Measurements from ENCODE around the gene SCAPER. TPM values are rescaled to one million over a fixed set of nuclear protein-coding genes. Genes with fewer than 3 reads are reported as not detected.

SCAPER gene
- polyA plus RNA-seq, 1 donor from 2014 or later: 77.1 TPM

- no peaks in the 10 kb centered on the region for H3K36me3 ChIP-seq (ENCODE audit: insufficient read depth, low read length)
- no peaks in the 10 kb centered on the region for H3K27me3 ChIP-seq (ENCODE audit: insufficient read depth, low read depth, low read length)
- no peak overlapping the region for H3K27ac ChIP-seq (ENCODE audit: low read length)
These were observed 421.4 kb downstream of the SCAPER start for GRCh38 chr15:76483752-76484151.

DNA sequence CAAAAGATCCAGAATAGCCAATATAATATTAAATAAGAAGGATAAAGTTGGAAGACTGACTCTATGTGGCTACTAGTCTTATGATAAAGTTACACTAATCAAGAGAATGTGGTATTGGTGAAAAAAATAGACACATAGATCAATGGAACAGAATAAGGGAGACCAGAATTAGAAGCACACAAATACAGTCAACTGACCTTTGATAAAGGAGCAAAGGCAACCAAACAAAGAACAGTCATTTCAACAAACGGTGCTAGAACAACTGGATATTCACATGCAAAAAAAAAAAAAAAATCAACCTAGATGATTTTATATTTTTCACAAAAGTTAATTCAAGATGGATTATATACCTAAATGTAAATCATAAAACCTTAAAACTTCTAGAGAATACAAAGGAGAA is 422.1 kb downstream of the SCAPER start:
- no peak overlapping the region for H3K27ac ChIP-seq (ENCODE audit: low read length)
- H3K9me2 ChIP-seq (ENCODE audit: insufficient read depth, low read length): no peaks in the 10 kb centered on the region

More at GRCh38 chr15:76483752-76484151, 421.4 kb downstream of the SCAPER start:
- H3K9me2 ChIP-seq (ENCODE audit: insufficient read depth, low read length): no peaks in the 10 kb centered on the region
- H3K9ac ChIP-seq (ENCODE audit: low read length): no peak overlapping the region
- H3F3A ChIP-seq (ENCODE audit: insufficient read depth, low read length, poor library complexity, severe bottlenecking): no peaks in the 10 kb centered on the region
- no peak overlapping the region for H3K4me3 ChIP-seq (ENCODE audit: low read length)
- TF ChIP-seq MXI1 (conservative IDR thresholded peaks at IDR 0.05; ENCODE audit: poor library complexity, severe bottlenecking) (no peak), POLR2AphosphoS5 (IDR thresholded peaks at IDR 0.05) (no peak), RAD21 (conservative IDR thresholded peaks at IDR 0.05) (no peak)
- H3K79me2 ChIP-seq (replicated peaks; ENCODE audit: insufficient read depth, low read length): no peaks in the 10 kb centered on the region
- no peaks in the 10 kb centered on the region for H3K9me3 ChIP-seq (ENCODE audit: low read length)
- H4K20me1 ChIP-seq (ENCODE audit: insufficient read depth): no peaks in the 10 kb centered on the region
- H2AFZ ChIP-seq (ENCODE audit: low read depth, low read length): no peak overlapping the region
- no peak overlapping the region for H3K4me2 ChIP-seq (ENCODE audit: low read length)

More for the DNA sequence above, 422.1 kb downstream of the SCAPER start:
- Histone ChIP-seq H3K9me3 (ENCODE audit: low read length) (no peaks in the 10 kb centered on the region), H3K36me3 (ENCODE audit: insufficient read depth, low read length) (no peaks in the 10 kb centered on the region), H3K9ac (ENCODE audit: low read length) (no peak overlapping the region), H3K4me2 (ENCODE audit: low read length) (no peak overlapping the region), H3K79me2 (replicated peaks; ENCODE audit: insufficient read depth, low read length) (no peaks in the 10 kb centered on the region), H4K20me1 (ENCODE audit: insufficient read depth) (no peaks in the 10 kb centered on the region), H3K4me3 (ENCODE audit: low read length) (no peak overlapping the region), H3K27me3 (ENCODE audit: insufficient read depth, low read depth, low read length) (no peaks in the 10 kb centered on the region), H2AFZ (ENCODE audit: low read depth, low read length) (no peak overlapping the region), H3F3A (ENCODE audit: insufficient read depth, low read length, poor library complexity, severe bottlenecking) (no peaks in the 10 kb centered on the region)
- no peak for TF ChIP-seq SMC3 (conservative IDR thresholded peaks at IDR 0.05; ENCODE audit: poor library complexity)
- no peak for TF ChIP-seq EP300 (conservative IDR thresholded peaks at IDR 0.05; ENCODE audit: poor library complexity, severe bottlenecking)
- TF ChIP-seq, protein P1, sequence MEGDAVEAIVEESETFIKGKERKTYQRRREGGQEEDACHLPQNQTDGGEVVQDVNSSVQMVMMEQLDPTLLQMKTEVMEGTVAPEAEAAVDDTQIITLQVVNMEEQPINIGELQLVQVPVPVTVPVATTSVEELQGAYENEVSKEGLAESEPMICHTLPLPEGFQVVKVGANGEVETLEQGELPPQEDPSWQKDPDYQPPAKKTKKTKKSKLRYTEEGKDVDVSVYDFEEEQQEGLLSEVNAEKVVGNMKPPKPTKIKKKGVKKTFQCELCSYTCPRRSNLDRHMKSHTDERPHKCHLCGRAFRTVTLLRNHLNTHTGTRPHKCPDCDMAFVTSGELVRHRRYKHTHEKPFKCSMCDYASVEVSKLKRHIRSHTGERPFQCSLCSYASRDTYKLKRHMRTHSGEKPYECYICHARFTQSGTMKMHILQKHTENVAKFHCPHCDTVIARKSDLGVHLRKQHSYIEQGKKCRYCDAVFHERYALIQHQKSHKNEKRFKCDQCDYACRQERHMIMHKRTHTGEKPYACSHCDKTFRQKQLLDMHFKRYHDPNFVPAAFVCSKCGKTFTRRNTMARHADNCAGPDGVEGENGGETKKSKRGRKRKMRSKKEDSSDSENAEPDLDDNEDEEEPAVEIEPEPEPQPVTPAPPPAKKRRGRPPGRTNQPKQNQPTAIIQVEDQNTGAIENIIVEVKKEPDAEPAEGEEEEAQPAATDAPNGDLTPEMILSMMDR (IDR thresholded peaks at IDR 0.05; ENCODE audit: poor library complexity, severe bottlenecking): no peak
- TF ChIP-seq REST (IDR thresholded peaks at IDR 0.05; ENCODE audit: borderline replicate concordance): no peak
- no peak for TF ChIP-seq EZH2 (IDR thresholded peaks at IDR 0.05; ENCODE audit: borderline replicate concordance, insufficient read depth, low read length, poor library complexity, severe bottlenecking)
- no peak for TF ChIP-seq TAF1 (IDR thresholded peaks at IDR 0.05; ENCODE audit: low read depth)
